Aorta (tissue), 5 donors: ENCODE data around the gene SLC16A11. TPM values are rescaled to one million over a fixed set of nuclear protein-coding genes. Genes with fewer than 3 reads are reported as not detected.
A peak's percentile ranks its signal among the peaks of the same experiment; 100 is the strongest.

Source experiments
- ATAC-seq: fragments of 200-7000 bp; cut with Tn5 transposase; one replicate; pipeline ENCODE4 v1.9.1; 2022; ENCODE audit warnings: moderate library complexity; ENCODE audit not compliant: low FRiP score
- DNase-seq, 2 donors: peaks; one replicate each; pipeline ENCODE4 v3.0.0-alpha.2; 2020
- H3K27ac ChIP-seq, 2 donors: one replicate each; pipeline ENCODE4 v1.5.1; 2013; ENCODE audit warnings: low read length in 2 of 2, mild to moderate bottlenecking in 2 of 2, moderate library complexity in 2 of 2, control low read depth in 1 of 2, inconsistent platforms in 1 of 2, low read depth in 1 of 2
- H3K27me3 ChIP-seq, 2 donors: one replicate each; pipeline ENCODE4 v1.6.1; 2013; ENCODE audit warnings: control low read depth in 1 of 2, low read length in 1 of 2, mild to moderate bottlenecking in 1 of 2, moderate library complexity in 1 of 2; ENCODE audit not compliant: insufficient read depth in 2 of 2, control insufficient read depth in 1 of 2
- H3K36me3 ChIP-seq, 2 donors: one replicate each; pipeline ENCODE4 v1.6.1; 2013; ENCODE audit warnings: control low read depth in 1 of 2, low read length in 1 of 2, mild to moderate bottlenecking in 1 of 2; ENCODE audit not compliant: insufficient read depth in 2 of 2, control insufficient read depth in 1 of 2
- H3K4me1 ChIP-seq, 2 donors: one replicate each; pipeline ENCODE4 v1.6.1; 2013; ENCODE audit warnings: low read length in 2 of 2, control low read depth in 1 of 2, mild to moderate bottlenecking in 1 of 2, moderate library complexity in 1 of 2; ENCODE audit not compliant: insufficient read depth in 2 of 2, control insufficient read depth in 1 of 2
- H3K4me3 ChIP-seq, 2 donors: one replicate each; pipeline ENCODE4 v1.5.1; 2013; ENCODE audit warnings: low read length in 2 of 2, control low read depth in 1 of 2, mild to moderate bottlenecking in 1 of 2
- H3K9me3 ChIP-seq: one replicate; pipeline ENCODE4 v1.6.1; 2013; ENCODE audit warnings: mild to moderate bottlenecking, low read length; ENCODE audit not compliant: control insufficient read depth
- WGBS, 2 donors: extraction: QIAGEN DNeasy Blood & Tissue Kit; methylation state at CpG; one replicate each; pipeline ENCODE4 v1.1.7; 2013; 5-methylcytosine and 5-hydroxymethylcytosine counted together
- intact Hi-C, 2 donors: fragments of 100-400 bp; cut with DNase I; formaldehyde crosslinking; loops; one replicate each; pipeline versions ENCODE4 v1.14.2 to v1.15.0; 2022
- polyA plus RNA-seq, 2 donors: library from polyadenylated mRNA; stranded (reverse); fragments of 200-250 nt; gene quantifications; one replicate each; pipeline ENCODE4 v1.2.3, GENCODE V29; 2013
- total RNA-seq, 2 donors: library from RNA; stranded (reverse); fragmentation: NEBNext Ultra II Directional; extraction: Animal tissue kit (Norgen Biotek cat#: 25700); gene quantifications; one replicate each; pipeline ENCODE4 v1.2.1, GENCODE V29; 2021
- donor health status: healthy with polysubstance abuse.
- donor health status: Bipolar disorder and iron deficiency.
- donor health status: DM: no; HTN: no; CAD: no.
- donor health status: DM: no; HTN: no; CAD: no.
- donor health status: DM: yes; HTN: yes; CAD: no.

SLC16A11 gene
- total and polyA plus RNA-seq, 4 donors = 0.26 to 1.3 TPM; not detected in 2

DNA sequence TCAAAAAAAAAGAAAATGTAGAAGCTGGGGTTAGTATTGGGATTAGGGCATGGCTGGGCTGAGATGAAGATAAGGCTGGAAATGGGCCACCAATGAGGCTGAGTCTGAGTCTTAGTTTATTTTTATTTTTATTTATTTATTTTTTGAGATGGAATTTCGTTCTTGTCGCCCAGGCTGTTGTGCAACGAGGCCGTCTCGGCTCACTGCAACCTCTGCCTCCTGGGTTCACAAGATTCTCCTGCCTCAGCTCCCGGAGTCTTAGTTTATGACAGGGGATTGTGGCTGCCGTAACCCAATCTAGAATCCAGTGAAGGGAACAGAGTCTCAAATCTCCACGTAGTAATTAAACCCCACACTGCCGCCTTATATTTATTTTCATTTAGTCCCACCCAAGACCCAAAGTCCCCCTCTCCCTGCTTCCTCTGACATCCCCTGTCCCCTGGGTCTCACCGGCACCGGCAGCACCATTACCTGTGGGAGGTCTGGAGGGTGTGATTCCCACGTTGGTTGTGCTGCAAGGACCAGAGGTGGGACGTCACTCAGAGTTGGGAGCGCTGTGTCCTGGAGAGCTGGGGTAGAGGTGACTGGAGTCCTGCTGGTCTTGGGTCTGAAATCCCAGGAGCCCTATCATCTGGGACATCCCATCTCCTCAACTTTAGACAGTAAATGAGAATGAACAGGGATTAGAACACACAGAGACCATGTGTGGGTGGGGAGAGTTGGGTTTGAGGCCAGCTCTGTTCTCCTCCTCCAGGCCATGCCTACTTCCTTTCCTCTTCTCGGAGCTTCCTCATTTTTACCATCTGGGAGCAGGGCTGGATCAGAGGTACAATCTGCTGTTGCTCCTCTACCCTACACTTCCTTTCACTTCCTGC lies 35.9 kb upstream of the SLC16A11 start, which contains the start of gene CLEC10A:
Gene CLEC10A (minus strand): TSS at position 671 of the 875 bp plus-strand sequence. CDS start 1,439 bp downstream, outside the sequence.
- H3K36me3 ChIP-seq = no peaks in the 10 kb centered on the region
- H3K4me1 ChIP-seq = no peaks in the 10 kb centered on the region
- peak in 1 of 2 donors; percentile 60 for DNase-seq
- 68 to 70% methylated on average over 15 of the region's 15 CpGs for whole genome bisulfite sequencing, 2 donors
- no peaks in the 10 kb centered on the region for H3K27me3 ChIP-seq
- peak; percentile 45 for ATAC-seq
- H3K4me3 ChIP-seq = no peak within 1 kb of the TSS
- H3K9me3 ChIP-seq = peaks cover 2% of the 10 kb centered on the region
- intact Hi-C loops = no loop called here
- no peak within 1 kb of the TSS for H3K27ac ChIP-seq

DNA sequence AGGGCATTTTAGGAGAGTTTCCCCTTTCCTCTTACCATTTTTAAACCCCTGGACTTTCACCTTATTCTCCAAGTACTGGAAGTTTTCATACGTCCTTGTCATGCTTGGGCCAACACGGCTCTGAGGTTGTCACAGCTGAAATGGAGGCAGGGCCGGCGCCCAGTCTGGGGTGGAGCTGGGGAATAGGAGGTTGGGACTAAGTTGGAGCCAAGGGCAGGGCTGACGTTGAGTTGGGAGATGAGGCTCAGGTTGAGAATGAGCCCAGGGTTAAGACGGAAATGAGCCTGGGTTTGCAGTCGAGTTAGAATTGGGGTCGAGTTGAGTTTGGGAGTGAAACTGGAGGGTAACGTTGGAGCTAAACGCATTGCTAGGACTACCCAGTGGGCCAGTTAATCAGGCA lies 34.8 kb upstream of the SLC16A11 start:
- WGBS, 2 donors = 82 to 88% methylated on average over 10 of the region's 10 CpGs
- DNase-seq = peak in 1 of 2 donors; percentile 71
- intact Hi-C loops = no loop called here
- H3K9me3 ChIP-seq = peaks cover 2% of the 10 kb centered on the region
- no peak for ATAC-seq
- H3K4me3 ChIP-seq = no peak overlapping the region
- H3K27me3 ChIP-seq = no peaks in the 10 kb centered on the region
- H3K36me3 ChIP-seq = no peaks in the 10 kb centered on the region
- H3K27ac ChIP-seq = no peak overlapping the region
- H3K4me1 ChIP-seq = no peaks in the 10 kb centered on the region

DNA sequence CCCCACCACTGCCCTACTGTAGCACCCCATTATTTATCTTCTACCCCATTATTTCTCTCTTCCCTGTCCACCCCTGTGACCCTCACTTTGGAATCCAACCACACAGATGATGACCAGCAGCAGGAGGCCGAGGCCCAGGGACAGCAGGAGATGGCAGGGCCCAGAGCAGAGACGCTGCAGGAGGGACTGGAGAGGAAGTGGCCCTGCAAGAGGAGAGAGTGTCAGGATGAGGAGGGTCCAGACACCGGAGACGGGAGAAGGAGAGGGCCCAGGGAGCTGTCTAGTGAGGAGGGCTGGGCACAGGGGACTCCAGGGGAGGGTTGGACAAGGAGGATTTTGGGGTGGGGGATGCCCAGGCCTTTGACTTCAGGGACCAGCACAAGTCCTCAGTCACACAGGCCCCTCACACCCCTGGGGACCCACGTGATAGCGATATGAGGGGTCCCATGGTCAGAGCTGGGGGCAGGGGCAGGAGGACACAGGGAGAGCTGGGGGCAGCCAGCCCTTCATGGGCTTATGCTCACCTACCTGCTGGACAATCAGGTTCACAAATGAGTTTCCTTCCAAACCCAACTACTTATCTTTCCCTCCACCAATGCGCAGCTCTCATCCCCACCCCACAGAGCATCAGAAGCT lies 34.1 kb upstream of the SLC16A11 start:
- Histone ChIP-seq H3K4me1 (no peaks in the 10 kb centered on the region), H3K27ac (no peak overlapping the region), H3K36me3 (no peaks in the 10 kb centered on the region), H3K9me3 (no peaks in the 10 kb centered on the region), H3K4me3 (no peak overlapping the region), H3K27me3 (no peaks in the 10 kb centered on the region)
- ATAC-seq = no peak
- WGBS, 2 donors = 82 to 83% methylated on average over 6 to 7 of the region's 7 CpGs
- intact Hi-C loops = no loop called here
- DNase-seq = peak in 1 of 2 donors; percentile 67

DNA sequence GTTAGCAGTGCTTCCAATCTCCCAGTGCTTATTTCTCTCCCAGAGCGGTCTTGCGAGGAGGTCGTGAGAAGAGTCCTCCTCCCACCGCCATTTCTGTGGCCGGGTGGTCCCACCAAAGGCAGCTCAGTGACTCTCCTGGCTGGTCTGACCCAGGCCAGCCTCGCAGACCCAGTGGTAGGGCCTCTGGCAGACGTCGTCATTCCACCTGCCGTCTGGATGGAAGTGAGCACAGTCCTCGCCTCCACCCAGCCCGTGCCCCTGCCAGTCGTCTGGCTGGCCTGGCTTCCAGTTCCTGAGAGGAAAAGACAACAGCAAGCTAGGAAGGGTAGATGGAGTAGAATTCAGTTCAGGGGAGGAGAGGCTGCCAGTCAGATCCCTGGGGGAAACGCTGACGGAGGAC lies 31.0 kb upstream of the SLC16A11 start:
- ATAC-seq = no peak

DNA sequence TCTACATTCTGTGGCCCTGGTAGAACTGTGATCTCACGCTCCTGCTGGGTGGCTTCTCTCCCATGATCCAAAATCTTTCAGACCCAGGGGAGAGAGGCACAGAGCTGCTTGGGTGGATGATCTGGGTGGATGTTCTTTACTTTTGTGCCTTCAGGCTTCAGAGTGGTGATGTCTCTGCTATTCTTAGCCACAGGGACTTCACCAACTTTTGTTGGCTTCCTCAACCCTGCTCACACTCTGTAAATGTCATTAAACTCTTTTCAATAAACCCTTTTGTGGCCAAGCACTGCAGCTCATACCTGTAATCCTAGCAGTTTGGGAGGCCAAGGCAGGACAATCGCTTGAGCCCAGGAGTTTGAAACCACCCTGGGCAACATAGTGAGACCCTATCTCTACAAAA lies 28.5 kb upstream of the SLC16A11 start:
- Histone ChIP-seq H3K9me3 (peaks cover 4% of the 10 kb centered on the region), H3K4me3 (no peak overlapping the region), H3K36me3 (no peaks in the 10 kb centered on the region), H3K27ac (no peak overlapping the region), H3K27me3 (no peaks in the 10 kb centered on the region), H3K4me1 (no peaks in the 10 kb centered on the region)
- WGBS, 2 donors = 83 to 86% methylated on average over 2 of the region's 2 CpGs
- DNase-seq = no peak
- no peak for ATAC-seq
- intact Hi-C loops = no loop called here

More for the DNA sequence above, 31.0 kb upstream of the SLC16A11 start:
- H3K27ac ChIP-seq = no peak overlapping the region
- no peaks in the 10 kb centered on the region for H3K27me3 ChIP-seq
- intact Hi-C loops = no loop called here
- H3K4me1 ChIP-seq = no peaks in the 10 kb centered on the region
- 62 to 65% methylated on average over 14 of the region's 14 CpGs for WGBS, 2 donors
- H3K4me3 ChIP-seq = no peak overlapping the region
- H3K36me3 ChIP-seq = no peaks in the 10 kb centered on the region
- DNase-seq = peak in 1 of 2 donors; percentile 55
- no peaks in the 10 kb centered on the region for H3K9me3 ChIP-seq

DNA sequence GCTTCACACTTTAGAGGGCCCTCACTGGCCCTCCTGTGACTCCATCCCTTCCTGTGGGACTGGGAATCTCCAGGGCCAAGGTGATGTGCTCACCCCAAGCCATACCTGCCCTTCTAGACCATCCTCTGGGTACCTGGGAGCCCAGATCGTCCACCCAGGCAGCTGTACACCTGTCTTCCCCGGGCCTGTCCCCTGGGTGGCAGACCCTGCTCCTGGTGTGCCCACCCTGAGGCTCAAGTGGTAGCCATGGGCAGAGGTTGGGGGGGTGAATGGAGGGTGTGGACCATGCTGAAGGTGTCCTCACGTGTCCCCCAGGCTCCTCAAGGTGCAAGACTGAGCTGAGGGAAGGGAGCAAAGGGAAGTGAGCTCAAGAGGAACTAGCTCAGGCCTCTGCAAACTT lies 26.8 kb upstream of the SLC16A11 start:
- Histone ChIP-seq H3K27me3 (no peaks in the 10 kb centered on the region), H3K36me3 (no peaks in the 10 kb centered on the region), H3K4me3 (no peak overlapping the region), H3K4me1 (no peaks in the 10 kb centered on the region), H3K9me3 (peaks cover 4% of the 10 kb centered on the region), H3K27ac (no peak overlapping the region)
- WGBS, 2 donors = 74 to 79% methylated on average over 3 of the region's 3 CpGs
- ATAC-seq = no peak
- DNase-seq = peak in 1 of 2 donors; percentile 55
- intact Hi-C loops = no loop called here

DNA sequence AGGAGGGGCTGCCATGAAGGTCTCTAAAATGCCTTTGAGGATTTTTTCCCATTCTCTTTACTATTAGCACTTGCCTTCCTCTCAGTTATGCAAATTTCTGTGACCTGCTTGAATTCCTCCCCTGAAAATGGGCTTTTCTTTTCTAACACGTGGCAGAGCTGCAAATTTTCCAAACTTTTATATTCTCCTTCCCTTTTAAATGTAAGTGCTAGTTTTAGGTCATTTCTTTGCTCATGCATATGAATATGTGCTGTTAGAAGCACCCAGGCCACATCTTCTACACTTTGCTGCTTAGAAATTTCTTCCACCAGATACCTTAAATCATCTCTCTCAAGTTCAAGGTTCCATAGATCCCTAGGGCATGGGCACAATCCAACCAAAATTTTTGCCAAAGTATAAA lies 24.4 kb upstream of the SLC16A11 start:
- Histone ChIP-seq H3K27ac (no peak overlapping the region), H3K4me3 (no peak overlapping the region), H3K27me3 (no peaks in the 10 kb centered on the region), H3K9me3 (peaks cover 4% of the 10 kb centered on the region), H3K36me3 (no peaks in the 10 kb centered on the region), H3K4me1 (no peaks in the 10 kb centered on the region)
- WGBS, 2 donors = 25 to 29% methylated on average over 1 of the region's 1 CpG
- intact Hi-C loops = no loop called here
- ATAC-seq (no peak), DNase-seq (no peak)

DNA sequence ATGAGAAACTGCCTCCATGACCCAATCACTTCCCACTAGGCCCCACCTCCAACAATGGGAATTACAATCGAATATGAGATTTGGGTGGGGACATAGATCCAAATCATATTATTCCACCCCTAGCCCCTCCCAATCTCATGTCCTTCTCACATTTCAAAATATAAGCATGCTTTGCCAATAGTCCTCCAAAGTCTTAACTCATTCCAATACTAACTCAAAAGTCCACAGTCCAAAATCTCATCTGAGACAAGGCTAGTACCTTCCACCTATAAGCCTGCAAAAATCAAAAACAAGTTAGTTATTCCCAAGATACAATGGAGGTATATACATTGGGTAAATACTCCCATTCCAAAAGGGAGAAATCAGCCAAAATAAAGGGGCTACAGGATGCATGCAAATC lies 23.3 kb upstream of the SLC16A11 start:
- H3K27me3 ChIP-seq = no peaks in the 10 kb centered on the region
- intact Hi-C loops = no loop called here
- DNase-seq = no peak
- H3K4me3 ChIP-seq = no peak overlapping the region
- H3K9me3 ChIP-seq = peaks cover 4% of the 10 kb centered on the region
- no peak for ATAC-seq
- H3K27ac ChIP-seq = no peak overlapping the region
- 75 to 77% methylated on average over 1 of the region's 1 CpG for WGBS, 2 donors
- H3K36me3 ChIP-seq = no peaks in the 10 kb centered on the region
- H3K4me1 ChIP-seq = no peaks in the 10 kb centered on the region
